NB4 (cell line): Measurements from ENCODE around the gene SLC25A44.

Experiments used
- DNase-seq: peaks from one replicate; pipeline ENCODE4 v3.0.0; 2010; ENCODE audit warnings: low read depth
- H3K4me3 ChIP-seq: one replicate; pipeline ENCODE4 v1.5.1; 2011; ENCODE audit warnings: mild to moderate bottlenecking, low read depth, low read length, moderate library complexity
- MYC ChIP-seq: IDR thresholded peaks from 2 replicates; pipeline ENCODE4 v1.6.1; 2011; ENCODE audit warnings: low read depth, low read length
- POLR2A ChIP-seq: IDR thresholded peaks from 2 replicates; pipeline ENCODE4 v1.6.1; 2011; ENCODE audit warnings: mild to moderate bottlenecking; ENCODE audit not compliant: insufficient read length; ENCODE audit errors: extremely low read depth
- TF ChIP-seq, protein P1 (sequence below): IDR thresholded peaks from 2 replicates; pipeline ENCODE4 v1.6.1; 2011; ENCODE audit warnings: low read depth, low read length
- TF ChIP-seq, protein P2 (sequence below): IDR thresholded peaks from one replicate; pipeline ENCODE4 v1.5.1; 2012; ENCODE audit warnings: low read depth, low read length

SLC25A44 gene

GRCh38 chr1:156249593-156249992 lies 55.7 kb downstream of the SLC25A44 start:
- DNase-seq = no peak
- H3K4me3 ChIP-seq = no peak overlapping the region
- TF ChIP-seq, protein P1, sequence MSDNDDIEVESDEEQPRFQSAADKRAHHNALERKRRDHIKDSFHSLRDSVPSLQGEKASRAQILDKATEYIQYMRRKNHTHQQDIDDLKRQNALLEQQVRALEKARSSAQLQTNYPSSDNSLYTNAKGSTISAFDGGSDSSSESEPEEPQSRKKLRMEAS = no peak
- TF ChIP-seq MYC = no peak
- TF ChIP-seq, protein P2, sequence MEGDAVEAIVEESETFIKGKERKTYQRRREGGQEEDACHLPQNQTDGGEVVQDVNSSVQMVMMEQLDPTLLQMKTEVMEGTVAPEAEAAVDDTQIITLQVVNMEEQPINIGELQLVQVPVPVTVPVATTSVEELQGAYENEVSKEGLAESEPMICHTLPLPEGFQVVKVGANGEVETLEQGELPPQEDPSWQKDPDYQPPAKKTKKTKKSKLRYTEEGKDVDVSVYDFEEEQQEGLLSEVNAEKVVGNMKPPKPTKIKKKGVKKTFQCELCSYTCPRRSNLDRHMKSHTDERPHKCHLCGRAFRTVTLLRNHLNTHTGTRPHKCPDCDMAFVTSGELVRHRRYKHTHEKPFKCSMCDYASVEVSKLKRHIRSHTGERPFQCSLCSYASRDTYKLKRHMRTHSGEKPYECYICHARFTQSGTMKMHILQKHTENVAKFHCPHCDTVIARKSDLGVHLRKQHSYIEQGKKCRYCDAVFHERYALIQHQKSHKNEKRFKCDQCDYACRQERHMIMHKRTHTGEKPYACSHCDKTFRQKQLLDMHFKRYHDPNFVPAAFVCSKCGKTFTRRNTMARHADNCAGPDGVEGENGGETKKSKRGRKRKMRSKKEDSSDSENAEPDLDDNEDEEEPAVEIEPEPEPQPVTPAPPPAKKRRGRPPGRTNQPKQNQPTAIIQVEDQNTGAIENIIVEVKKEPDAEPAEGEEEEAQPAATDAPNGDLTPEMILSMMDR = no peak
- no peak for TF ChIP-seq POLR2A

DNA sequence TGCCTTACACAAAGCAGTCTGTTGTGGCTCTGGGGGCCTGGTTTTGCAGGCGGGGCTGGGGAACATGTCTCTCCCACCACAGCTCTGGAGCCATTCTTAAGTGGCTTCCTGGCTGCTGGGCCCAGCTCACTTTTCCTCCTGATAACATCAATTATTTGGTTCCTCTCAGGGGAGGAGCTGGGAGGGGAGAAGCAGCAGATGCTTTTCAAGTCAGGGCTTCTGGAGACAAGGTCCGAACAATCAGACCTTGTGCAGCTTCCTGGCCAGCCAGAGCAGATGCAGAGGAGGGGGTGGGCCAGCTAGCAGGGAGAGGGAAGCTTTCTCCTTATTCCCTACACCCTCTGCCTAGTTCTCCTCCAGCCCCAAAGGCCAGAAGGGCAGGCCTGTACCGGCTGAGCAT lies 57.6 kb downstream of the SLC25A44 start:
- TF ChIP-seq, protein P1 = no peak
- no peak for TF ChIP-seq POLR2A
- TF ChIP-seq MYC = no peak
- TF ChIP-seq, protein P2 = no peak
- peak; percentile 30 for DNase-seq
- H3K4me3 ChIP-seq = no peak overlapping the region

GRCh38 chr1:156253634-156254033 lies 59.7 kb downstream of the SLC25A44 start:
- no peak for DNase-seq
- TF ChIP-seq MYC = no peak
- no peak for TF ChIP-seq POLR2A
- H3K4me3 ChIP-seq = no peak overlapping the region

- no peak for TF ChIP-seq MYC
- TF ChIP-seq POLR2A = no peak
- H3K4me3 ChIP-seq = no peak overlapping the region
- peak; percentile 22 for DNase-seq
These were observed 63.8 kb downstream of the SLC25A44 start for GRCh38 chr1:156257711-156258110.

GRCh38 chr1:156258859-156259258 lies 65.0 kb downstream of the SLC25A44 start:
- H3K4me3 ChIP-seq = no peak overlapping the region
- TF ChIP-seq, protein P2 = no peak
- no peak for TF ChIP-seq POLR2A
- TF ChIP-seq MYC = no peak
- TF ChIP-seq, protein P1 = no peak
- no peak for DNase-seq

DNA sequence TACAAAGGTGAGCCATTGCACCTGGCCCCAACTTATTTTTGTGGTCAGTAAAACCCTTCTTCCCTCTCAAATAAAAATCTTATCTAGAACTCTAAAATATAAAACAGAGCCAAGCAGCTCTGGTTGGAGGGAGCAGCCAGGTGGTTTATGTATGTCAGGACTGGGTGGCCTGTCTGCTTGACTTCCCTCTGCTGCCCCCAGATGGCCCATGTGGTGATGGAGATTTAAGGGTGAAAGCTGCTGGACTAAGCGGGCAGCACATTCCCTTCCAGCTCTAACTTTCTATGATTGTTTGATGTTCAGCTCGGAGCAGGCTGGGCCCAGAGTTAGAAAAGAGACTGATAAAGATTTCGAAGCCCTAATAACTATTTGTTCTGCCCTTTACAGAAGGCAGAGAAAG lies 65.9 kb downstream of the SLC25A44 start:
- no peak for TF ChIP-seq POLR2A
- TF ChIP-seq, protein P1 = no peak
- TF ChIP-seq MYC = no peak
- TF ChIP-seq, protein P2 = no peak
- no peak overlapping the region for H3K4me3 ChIP-seq
- no peak for DNase-seq

DNA sequence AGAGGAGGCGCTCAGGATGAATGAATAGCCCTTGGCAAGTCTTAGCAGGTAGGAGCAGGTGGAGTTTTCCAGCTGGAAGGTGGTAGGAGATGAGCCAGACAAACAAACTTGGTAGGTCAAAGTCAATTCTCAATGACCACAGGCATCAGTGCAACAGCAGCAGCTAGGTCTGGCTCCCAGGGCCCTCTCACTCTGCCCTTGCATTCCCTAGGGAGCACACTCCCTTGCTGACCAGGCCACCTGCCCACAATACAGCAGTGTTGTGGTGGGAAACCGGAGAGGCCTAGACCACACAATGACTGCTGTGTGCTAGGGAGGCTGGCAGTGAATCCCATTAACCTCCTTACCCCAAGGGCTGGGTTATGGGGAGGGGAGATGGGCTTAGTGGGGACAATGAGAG lies 67.0 kb downstream of the SLC25A44 start:
- no peak for DNase-seq

More for the DNA sequence above, 67.0 kb downstream of the SLC25A44 start:
- TF ChIP-seq, protein P2 = no peak
- TF ChIP-seq MYC (no peak), POLR2A (no peak)
- TF ChIP-seq, protein P1 = no peak
- H3K4me3 ChIP-seq = no peak overlapping the region
